GM12865 (cell line): ENCODE data around the gene SHCBP1L.

Source experiments
- DNase-seq: peaks from one replicate; pipeline ENCODE4 v3.0.0; 2010; ENCODE audit warnings: low read depth
- H3K4me3 ChIP-seq: 2 replicates; pipeline ENCODE4 v1.5.1; 2011; ENCODE audit warnings: mild to moderate bottlenecking, low read depth, low read length, control low read depth
- TF ChIP-seq, protein P1 (sequence below): IDR thresholded peaks from 2 replicates; pipeline ENCODE4 v1.5.1; 2011; ENCODE audit warnings: low read length, control low read depth, low read depth, inconsistent platforms; ENCODE audit not compliant: insufficient read depth; ENCODE audit errors: missing control alignments

The SHCBP1L gene

DNA sequence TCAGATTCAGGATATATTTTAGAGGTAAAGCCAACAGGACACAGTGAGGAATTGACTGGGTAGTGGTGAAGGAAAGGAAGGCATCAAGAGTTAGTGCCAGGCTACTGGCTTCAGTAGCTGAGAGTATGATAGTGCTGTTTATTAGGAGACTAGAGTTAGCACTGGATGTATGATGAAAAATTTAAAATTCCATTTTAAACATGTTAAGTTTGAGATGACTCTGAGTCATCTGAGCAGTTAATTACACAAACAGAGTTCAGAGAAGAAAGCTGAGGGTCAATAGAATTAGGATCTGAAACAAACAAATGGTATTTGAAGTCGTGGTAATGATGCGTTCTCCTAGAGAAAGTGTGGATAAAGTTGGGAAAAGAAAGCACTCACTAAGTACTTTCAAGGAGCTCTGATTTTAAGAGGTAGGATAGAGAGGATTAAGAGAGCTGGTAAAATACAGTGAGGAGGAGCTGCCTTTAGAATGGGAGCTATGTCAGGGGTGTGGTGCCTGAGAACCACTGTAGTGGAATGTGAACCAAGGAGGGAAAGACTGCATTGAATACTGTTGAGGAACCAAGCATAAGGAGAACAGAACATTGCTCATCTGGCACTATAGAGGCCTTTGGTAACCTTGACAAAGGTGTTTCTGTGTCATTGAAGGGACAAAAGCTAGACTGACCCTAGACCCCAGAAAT, 21.7 kb upstream of the SHCBP1L start:
- H3K4me3 ChIP-seq, result no peak overlapping the region
- TF ChIP-seq, protein P1, sequence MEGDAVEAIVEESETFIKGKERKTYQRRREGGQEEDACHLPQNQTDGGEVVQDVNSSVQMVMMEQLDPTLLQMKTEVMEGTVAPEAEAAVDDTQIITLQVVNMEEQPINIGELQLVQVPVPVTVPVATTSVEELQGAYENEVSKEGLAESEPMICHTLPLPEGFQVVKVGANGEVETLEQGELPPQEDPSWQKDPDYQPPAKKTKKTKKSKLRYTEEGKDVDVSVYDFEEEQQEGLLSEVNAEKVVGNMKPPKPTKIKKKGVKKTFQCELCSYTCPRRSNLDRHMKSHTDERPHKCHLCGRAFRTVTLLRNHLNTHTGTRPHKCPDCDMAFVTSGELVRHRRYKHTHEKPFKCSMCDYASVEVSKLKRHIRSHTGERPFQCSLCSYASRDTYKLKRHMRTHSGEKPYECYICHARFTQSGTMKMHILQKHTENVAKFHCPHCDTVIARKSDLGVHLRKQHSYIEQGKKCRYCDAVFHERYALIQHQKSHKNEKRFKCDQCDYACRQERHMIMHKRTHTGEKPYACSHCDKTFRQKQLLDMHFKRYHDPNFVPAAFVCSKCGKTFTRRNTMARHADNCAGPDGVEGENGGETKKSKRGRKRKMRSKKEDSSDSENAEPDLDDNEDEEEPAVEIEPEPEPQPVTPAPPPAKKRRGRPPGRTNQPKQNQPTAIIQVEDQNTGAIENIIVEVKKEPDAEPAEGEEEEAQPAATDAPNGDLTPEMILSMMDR, result no peak
- DNase-seq, result no peak

DNA sequence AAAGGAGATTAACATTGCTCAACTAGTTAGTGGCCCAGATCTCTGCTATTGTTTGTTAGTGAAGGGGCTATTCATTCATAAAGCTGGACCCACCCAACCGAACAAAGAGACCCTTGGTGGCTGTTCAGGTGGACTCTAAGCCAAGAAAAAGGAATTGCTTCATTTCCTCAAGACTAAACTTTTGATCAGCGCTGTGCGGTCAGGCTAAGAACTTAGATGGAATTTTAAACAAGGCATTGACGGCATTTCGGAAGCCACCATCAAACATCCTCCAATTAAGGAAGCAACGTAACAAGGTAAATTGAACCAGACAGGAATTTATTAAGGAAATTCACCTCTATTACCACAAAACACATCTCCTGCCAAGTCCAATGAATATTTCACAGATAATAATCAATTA, 19.9 kb upstream of the SHCBP1L start:
- no peak for DNase-seq
- TF ChIP-seq, protein P1, result no peak
- H3K4me3 ChIP-seq, result no peak overlapping the region

DNA sequence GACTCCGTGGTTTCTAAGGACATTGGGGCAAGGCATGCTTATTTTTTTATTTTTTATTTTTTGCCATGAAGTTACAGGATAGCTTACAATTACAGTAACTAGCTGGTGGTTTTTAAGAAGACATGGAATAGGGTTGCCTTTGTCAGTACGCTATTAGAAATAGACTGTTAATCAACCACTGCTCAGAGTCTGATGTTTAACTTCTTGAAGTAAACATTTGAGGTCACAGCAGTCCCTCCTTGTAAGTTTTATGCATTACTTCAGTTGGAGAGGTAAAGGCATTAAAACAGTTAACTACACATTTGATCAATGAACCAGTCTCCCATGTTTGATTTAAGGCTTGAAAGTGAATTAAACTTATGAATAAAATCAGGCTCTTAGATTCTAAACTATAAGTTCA, 19.3 kb upstream of the SHCBP1L start:
- DNase-seq, result no peak
- TF ChIP-seq, protein P1, result no peak
- no peak overlapping the region for H3K4me3 ChIP-seq

DNA sequence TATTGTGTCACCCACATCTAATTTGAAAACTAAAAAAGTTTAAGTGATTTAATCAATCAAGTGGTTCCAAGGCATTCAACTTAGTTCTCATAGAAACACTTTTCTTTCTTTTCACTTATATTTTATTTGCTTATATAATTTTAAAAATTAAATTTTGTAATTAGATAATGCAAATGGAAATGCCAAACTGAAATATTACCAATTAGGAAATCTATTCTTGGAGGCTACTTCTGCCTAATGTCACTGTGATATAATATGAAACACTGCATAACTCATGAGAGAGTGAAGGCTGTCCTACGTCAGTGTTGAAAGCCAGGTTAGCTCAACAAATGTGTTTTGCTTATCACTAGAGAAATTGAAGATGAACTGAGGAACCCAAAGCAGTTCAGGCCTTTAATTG, 18.3 kb upstream of the SHCBP1L start:
- no peak for DNase-seq
- TF ChIP-seq, protein P1, result no peak
- H3K4me3 ChIP-seq, result no peak overlapping the region

DNA sequence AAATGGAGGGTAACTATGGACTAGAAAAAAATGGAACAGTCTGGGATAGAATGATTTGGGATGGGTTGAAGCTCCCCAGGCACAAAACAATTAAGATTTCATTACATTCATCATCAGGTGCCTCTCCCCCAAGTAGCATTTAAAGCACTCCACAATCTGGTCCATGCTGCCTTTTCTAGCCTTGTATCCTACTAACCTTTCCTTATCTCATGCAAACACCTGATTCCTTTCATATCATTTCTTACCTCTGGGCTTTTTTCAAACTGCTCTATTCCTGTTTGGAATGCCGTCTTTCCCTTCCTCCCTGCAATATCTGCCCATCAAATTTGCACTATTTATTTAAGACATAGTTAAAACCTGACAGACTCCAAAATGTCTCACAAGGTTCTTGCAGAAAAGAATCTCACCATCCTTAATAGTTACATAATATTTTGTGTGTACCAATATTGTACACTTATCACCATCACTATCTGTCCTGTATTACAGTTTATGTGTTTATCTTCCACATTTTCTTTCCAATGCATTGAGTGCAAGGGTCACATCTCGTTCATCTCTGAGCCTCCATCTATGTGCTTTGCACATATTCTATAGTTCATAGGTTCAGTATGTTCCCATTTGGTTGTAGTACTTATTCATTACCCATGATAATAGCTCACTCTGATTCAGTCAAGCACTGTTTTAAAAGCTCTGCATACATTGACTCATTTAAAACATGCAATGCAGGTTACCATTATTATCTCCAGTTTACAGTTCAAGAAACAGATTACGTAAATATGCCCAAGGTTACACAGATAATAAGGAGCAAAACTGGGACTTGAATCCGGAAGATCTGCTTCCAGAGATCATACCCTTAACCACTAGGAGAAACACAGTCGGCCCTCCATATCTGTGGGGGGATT, 16.1 kb upstream of the SHCBP1L start:
- TF ChIP-seq, protein P1, result no peak
- no peak overlapping the region for H3K4me3 ChIP-seq
- no peak for DNase-seq

DNA sequence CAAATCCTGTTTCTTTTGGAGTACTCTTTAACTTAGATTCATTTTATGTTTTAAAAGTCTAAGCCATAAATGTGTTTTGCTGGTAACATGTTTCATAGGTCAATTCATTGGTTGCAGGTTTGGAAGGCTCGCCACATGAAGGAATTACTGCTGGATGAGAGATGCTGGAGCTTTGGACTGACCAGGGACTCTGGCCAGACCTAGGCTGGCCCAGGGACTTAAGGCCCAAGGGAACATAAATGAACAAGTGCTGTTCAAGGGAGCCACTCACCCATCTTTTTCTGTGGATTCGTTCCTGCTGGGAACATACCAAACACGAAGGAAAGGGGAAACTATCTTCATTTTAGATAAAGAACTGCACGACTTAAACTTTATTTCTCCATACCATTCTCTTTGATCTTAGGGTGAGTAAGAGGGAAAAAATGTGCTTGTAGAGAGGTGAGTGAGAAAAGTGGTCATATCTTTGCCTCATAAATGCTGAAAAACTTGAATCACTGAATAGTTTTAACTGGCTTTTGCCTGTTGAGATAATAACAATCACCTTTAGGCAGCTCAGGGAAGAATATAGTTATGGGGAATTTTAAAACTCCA, 15.3 kb upstream of the SHCBP1L start:
- H3K4me3 ChIP-seq, result no peak overlapping the region
- TF ChIP-seq, protein P1, result no peak
- no peak for DNase-seq
